ENCODE results near the gene RRAD.
"Not testable (repeated sequence)": the region's sequence is repeated elsewhere in the genome, so short reads cannot be mapped to it uniquely, and the experiment has no call there.

The RRAD gene

GRCh38 chr16:66935314-66936011, 10.1 kb upstream of the RRAD start, which contains the start of gene CES2:
Gene CES2, plus strand, starts transcription at chr16:66935516. Its CDS starts 120 bp downstream, at chr16:66935636.
- peak within 1 kb of the TSS; percentile 98 for H3K4me3 Mint-ChIP-seq
- peaks cover 54% of the 10 kb centered on the region for H3K4me1 Mint-ChIP-seq
- peak within 1 kb of the TSS; percentile 96 for H3K27ac Mint-ChIP-seq
- CTCF ChIA-PET, result no interaction called here
- no peaks in the 10 kb centered on the region for H3K9me3 Mint-ChIP-seq
- no peak for DNase-seq
- H3K27me3 Mint-ChIP-seq, result no peaks in the 10 kb centered on the region
- H3K36me3 Mint-ChIP-seq, result peaks cover 39% of the 10 kb centered on the region

- peak overlapping the region; percentile 96 for H3K27ac Mint-ChIP-seq
- H3K27me3 Mint-ChIP-seq, DNase-seq, H3K9me3 Mint-ChIP-seq: not testable (repeated sequence)
- peaks cover 37% of the 10 kb centered on the region for H3K36me3 Mint-ChIP-seq
- H3K4me1 Mint-ChIP-seq, result peaks cover 54% of the 10 kb centered on the region
- peak overlapping the region; percentile 98 for H3K4me3 Mint-ChIP-seq
- CTCF ChIA-PET, result interaction anchor here (2.3 kb wide), 1 partner anchor 41 kb away, joined by 12 read pairs; no protein-coding TSS in a partner anchor
These were observed 9.5 kb upstream of the RRAD start for GRCh38 chr16:66934839-66935313.

- CTCF ChIA-PET, result interaction anchor here (1.8 to 2.3 kb wide), 2 partner anchors 40 to 66 kb away, joined by 4 to 12 read pairs; no protein-coding TSS in a partner anchor
- DNase-seq, result peak; percentile 90
- H3K4me3 Mint-ChIP-seq, result peak within 1 kb of the TSS; percentile 98
- no peaks in the 10 kb centered on the region for H3K27me3 Mint-ChIP-seq
- H3K36me3 Mint-ChIP-seq, result peaks cover 34% of the 10 kb centered on the region
- H3K4me1 Mint-ChIP-seq, result peaks cover 54% of the 10 kb centered on the region
- no peaks in the 10 kb centered on the region for H3K9me3 Mint-ChIP-seq
- peak within 1 kb of the TSS; percentile 96 for H3K27ac Mint-ChIP-seq
These were observed 9.0 kb upstream of the RRAD start, which contains the start of gene CIAO2B for GRCh38 chr16:66934138-66934838. Gene CIAO2B, minus strand, starts transcription at chr16:66934402. Its CDS starts 38 bp downstream, at chr16:66934364.

GRCh38 chr16:66933776-66934137, 8.4 kb upstream of the RRAD start:
- Mint-ChIP-seq H3K9me3 (no peaks in the 10 kb centered on the region), H3K27me3 (no peaks in the 10 kb centered on the region), H3K36me3 (peaks cover 34% of the 10 kb centered on the region), H3K27ac (peak overlapping the region; percentile 96), H3K4me3 (peak overlapping the region; percentile 98), H3K4me1 (peaks cover 54% of the 10 kb centered on the region)
- no peak for DNase-seq
- CTCF ChIA-PET, result interaction anchor here (1.8 to 2.3 kb wide), 2 partner anchors 40 to 65 kb away, joined by 4 to 12 read pairs; no protein-coding TSS in a partner anchor

GRCh38 chr16:66932076-66932475, 6.7 kb upstream of the RRAD start:
- peaks cover 6% of the 10 kb centered on the region for H3K27me3 Mint-ChIP-seq
- DNase-seq, result no peak
- no peaks in the 10 kb centered on the region for H3K9me3 Mint-ChIP-seq
- CTCF ChIA-PET, result interaction anchor here (0.7 to 1.4 kb wide), 2 partner anchors 24 to 37 kb away, joined by 3 to 7 read pairs; no protein-coding TSS in a partner anchor
- peak overlapping the region; percentile 98 for H3K4me3 Mint-ChIP-seq
- H3K4me1 Mint-ChIP-seq, result peaks cover 51% of the 10 kb centered on the region
- peaks cover 31% of the 10 kb centered on the region for H3K36me3 Mint-ChIP-seq
- H3K27ac Mint-ChIP-seq, result peak overlapping the region; percentile 29

GRCh38 chr16:66931665-66932064, 6.3 kb upstream of the RRAD start:
- CTCF ChIA-PET, result interaction anchor here (0.6 to 1.4 kb wide), 3 partner anchors 25 to 97 kb away, joined by 3 to 7 read pairs (median 3); no protein-coding TSS in a partner anchor
- peaks cover 11% of the 10 kb centered on the region for H3K27me3 Mint-ChIP-seq
- DNase-seq, result no peak
- peaks cover 29% of the 10 kb centered on the region for H3K36me3 Mint-ChIP-seq
- H3K4me1 Mint-ChIP-seq, result peaks cover 50% of the 10 kb centered on the region
- no peak overlapping the region for H3K27ac Mint-ChIP-seq
- H3K9me3 Mint-ChIP-seq, result no peaks in the 10 kb centered on the region
- H3K4me3 Mint-ChIP-seq, result no peak overlapping the region

- DNase-seq, result no peak
- Mint-ChIP-seq H3K27ac (no peak overlapping the region), H3K36me3 (peaks cover 27% of the 10 kb centered on the region), H3K9me3 (no peaks in the 10 kb centered on the region), H3K4me1 (peaks cover 43% of the 10 kb centered on the region), H3K4me3 (no peak overlapping the region), H3K27me3 (peaks cover 25% of the 10 kb centered on the region)
- CTCF ChIA-PET, result interaction anchor here (0.9 to 1.3 kb wide), 2 partner anchors 9 to 35 kb away, joined by 3 to 6 read pairs; no protein-coding TSS in a partner anchor
These were observed 4.9 kb upstream of the RRAD start for GRCh38 chr16:66930189-66930588.

GRCh38 chr16:66928702-66929388, 3.5 kb upstream of the RRAD start:
- Mint-ChIP-seq H3K36me3 (peaks cover 22% of the 10 kb centered on the region), H3K27me3 (peaks cover 39% of the 10 kb centered on the region), H3K9me3 (no peaks in the 10 kb centered on the region), H3K4me1 (peaks cover 39% of the 10 kb centered on the region), H3K4me3 (no peak overlapping the region), H3K27ac (peak overlapping the region; percentile 45)
- CTCF ChIA-PET, result interaction anchor here (0.7 to 7.1 kb wide), 19 partner anchors 10 to 321 kb away, joined by 3 to 135 read pairs (median 5); partner anchors contain the start of genes CDH16, NAE1 and PDP2
- DNase-seq, result peak; percentile 66

GRCh38 chr16:66927918-66928649, 2.7 kb upstream of the RRAD start:
- no peak overlapping the region for H3K4me3 Mint-ChIP-seq
- peaks cover 33% of the 10 kb centered on the region for H3K4me1 Mint-ChIP-seq
- CTCF ChIA-PET, result interaction anchor here (0.8 to 7.1 kb wide), 17 partner anchors 9 to 321 kb away, joined by 3 to 135 read pairs (median 6); partner anchors contain the start of genes CDH16, NAE1 and PDP2
- H3K36me3 Mint-ChIP-seq, result peaks cover 15% of the 10 kb centered on the region
- no peaks in the 10 kb centered on the region for H3K9me3 Mint-ChIP-seq
- peaks cover 46% of the 10 kb centered on the region for H3K27me3 Mint-ChIP-seq
- DNase-seq, result no peak
- no peak overlapping the region for H3K27ac Mint-ChIP-seq

- H3K27ac Mint-ChIP-seq, result no peak overlapping the region
- H3K4me1 Mint-ChIP-seq, result peaks cover 23% of the 10 kb centered on the region
- H3K4me3 Mint-ChIP-seq, result no peak overlapping the region
- DNase-seq, result no peak
- H3K36me3 Mint-ChIP-seq, result peaks cover 7% of the 10 kb centered on the region
- CTCF ChIA-PET, result interaction anchor here (0.9 to 7.1 kb wide), 3 partner anchors 9 to 30 kb away, joined by 3 to 135 read pairs (median 4); no protein-coding TSS in a partner anchor
- peaks cover 55% of the 10 kb centered on the region for H3K27me3 Mint-ChIP-seq
- H3K9me3 Mint-ChIP-seq, result no peaks in the 10 kb centered on the region
These were observed 1.7 kb upstream of the RRAD start for GRCh38 chr16:66926961-66927436.

GRCh38 chr16:66926171-66926947, 1.0 kb upstream of the RRAD start:
- H3K27ac Mint-ChIP-seq, result no peak overlapping the region
- H3K36me3 Mint-ChIP-seq, result peaks cover 2% of the 10 kb centered on the region
- H3K4me3 Mint-ChIP-seq, result no peak overlapping the region
- H3K4me1 Mint-ChIP-seq, result peaks cover 19% of the 10 kb centered on the region
- peaks cover 62% of the 10 kb centered on the region for H3K27me3 Mint-ChIP-seq
- DNase-seq, result no peak
- CTCF ChIA-PET, result interaction anchor here (0.8 to 7.1 kb wide), 5 partner anchors 8 to 35 kb away, joined by 3 to 135 read pairs (median 4); partner anchors contain the start of gene CES3
- H3K9me3 Mint-ChIP-seq, result no peaks in the 10 kb centered on the region

GRCh38 chr16:66924527-66925321, 611 bp downstream of the RRAD start:
- peaks cover 78% of the 10 kb centered on the region for H3K27me3 Mint-ChIP-seq
- CTCF ChIA-PET, result interaction anchor here (0.8 to 7.1 kb wide), 3 partner anchors 28 to 52 kb away, joined by 3 to 135 read pairs (median 4); no protein-coding TSS in a partner anchor

More at GRCh38 chr16:66924527-66925321, 611 bp downstream of the RRAD start:
- H3K4me1 Mint-ChIP-seq, result peaks cover 19% of the 10 kb centered on the region
- no peaks in the 10 kb centered on the region for H3K36me3 Mint-ChIP-seq
- DNase-seq, result peak; percentile 60
- H3K4me3 Mint-ChIP-seq, result peak overlapping the region; percentile 18
- H3K9me3 Mint-ChIP-seq, result no peaks in the 10 kb centered on the region
- no peak overlapping the region for H3K27ac Mint-ChIP-seq

All from activated naive CD4-positive, alpha-beta T cell treated with anti-CD3 and anti-CD28 coated beads, Interleukin-2, amount 10 ng/mL, durations not matched to agents 7 days and 5 days (primary cell).